Body of pancreas (tissue), 4 donors: Measurements from ENCODE around the gene PBX3.

Experiments used
- POLR2A ChIP-seq, 3 donors: fragments of 450-650 bp; IDR thresholded peaks; one replicate each; pipeline ENCODE4 v1.6.1; 2016; ENCODE audit warnings: antibody characterized with exemption in 3 of 3, mild to moderate bottlenecking in 2 of 3
- TF ChIP-seq, protein P1 (sequence below), 7 experiments: fragments of 450-650 bp in 4 of 7; fragments of 200-600 bp in 3 of 7; sonication (generic) in 3 of 7; IDR thresholded peaks; one replicate each; pipeline ENCODE4 v1.5.1; 2016 to 2019; ENCODE audit warnings: antibody characterized with exemption in 7 of 7

DNA sequence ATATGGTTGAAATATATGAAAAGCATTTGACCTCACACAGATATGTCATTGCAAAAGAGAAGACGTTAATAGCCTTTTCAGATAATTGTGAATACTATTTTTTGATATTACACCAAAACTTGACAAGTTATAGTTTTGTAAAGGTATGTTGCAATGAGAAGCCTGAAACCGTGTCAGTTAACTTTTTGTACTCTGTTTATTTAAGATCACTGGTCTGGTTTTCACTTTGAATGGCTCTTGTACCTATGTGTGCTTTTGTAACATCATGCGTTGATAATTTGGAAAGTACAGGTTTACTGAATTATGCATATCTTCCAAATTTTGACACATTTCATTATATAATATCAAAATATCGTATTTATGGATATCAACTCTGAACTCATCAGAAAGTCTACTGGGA, 177.2 kb downstream of the PBX3 start:
- TF ChIP-seq, protein P1, sequence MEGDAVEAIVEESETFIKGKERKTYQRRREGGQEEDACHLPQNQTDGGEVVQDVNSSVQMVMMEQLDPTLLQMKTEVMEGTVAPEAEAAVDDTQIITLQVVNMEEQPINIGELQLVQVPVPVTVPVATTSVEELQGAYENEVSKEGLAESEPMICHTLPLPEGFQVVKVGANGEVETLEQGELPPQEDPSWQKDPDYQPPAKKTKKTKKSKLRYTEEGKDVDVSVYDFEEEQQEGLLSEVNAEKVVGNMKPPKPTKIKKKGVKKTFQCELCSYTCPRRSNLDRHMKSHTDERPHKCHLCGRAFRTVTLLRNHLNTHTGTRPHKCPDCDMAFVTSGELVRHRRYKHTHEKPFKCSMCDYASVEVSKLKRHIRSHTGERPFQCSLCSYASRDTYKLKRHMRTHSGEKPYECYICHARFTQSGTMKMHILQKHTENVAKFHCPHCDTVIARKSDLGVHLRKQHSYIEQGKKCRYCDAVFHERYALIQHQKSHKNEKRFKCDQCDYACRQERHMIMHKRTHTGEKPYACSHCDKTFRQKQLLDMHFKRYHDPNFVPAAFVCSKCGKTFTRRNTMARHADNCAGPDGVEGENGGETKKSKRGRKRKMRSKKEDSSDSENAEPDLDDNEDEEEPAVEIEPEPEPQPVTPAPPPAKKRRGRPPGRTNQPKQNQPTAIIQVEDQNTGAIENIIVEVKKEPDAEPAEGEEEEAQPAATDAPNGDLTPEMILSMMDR (IDR thresholded peaks at IDR 0.05), result no peak
- TF ChIP-seq POLR2A (IDR thresholded peaks at IDR 0.05), result no peak
